HEK293 (cell line): ENCODE measurements around the gene RAET1L.

ENCODE experiments used
- CTCF ChIP-seq: fragments of 450-650 bp; formaldehyde crosslinking; IDR thresholded peaks from 2 replicates; pipeline ENCODE4 v1.5.1; 2016; ENCODE audit warnings: missing biosample characterization, missing genetic modification characterization
- ELK4 ChIP-seq: IDR thresholded peaks from 2 replicates; pipeline ENCODE4 v1.6.1; 2011; ENCODE audit warnings: mild to moderate bottlenecking, low read depth, low read length, borderline replicate concordance
- KLF16 ChIP-seq: fragments of 450-650 bp; formaldehyde crosslinking; IDR thresholded peaks from 2 replicates; pipeline ENCODE4 v1.5.1; 2017; ENCODE audit warnings: missing biosample characterization, missing genetic modification characterization
- MEIS1 ChIP-seq: sonication (generic); formaldehyde crosslinking; IDR thresholded peaks from 2 replicates; pipeline ENCODE4 v1.8.1; 2022; ENCODE audit warnings: missing genetic modification reagents, mild to moderate bottlenecking, borderline replicate concordance
- PBX3 ChIP-seq: sonication (generic); formaldehyde crosslinking; IDR thresholded peaks from 2 replicates; pipeline ENCODE4 v1.8.1; 2022; ENCODE audit warnings: mild to moderate bottlenecking, moderate library complexity, missing genetic modification reagents
- ZBTB49 ChIP-seq: fragments of 450-650 bp; formaldehyde crosslinking; IDR thresholded peaks from 2 replicates; pipeline ENCODE4 v1.5.1; 2016; ENCODE audit warnings: missing biosample characterization, missing genetic modification characterization, low read depth
- ZBTB7A ChIP-seq: fragments of 450-650 bp; formaldehyde crosslinking; IDR thresholded peaks from 2 replicates; pipeline ENCODE4 v1.5.1; 2016; ENCODE audit warnings: low read depth, missing biosample characterization, missing genetic modification characterization
- ZNF248 ChIP-seq: fragments of 450-650 bp; formaldehyde crosslinking; IDR thresholded peaks from 2 replicates; pipeline ENCODE4 v1.5.1; 2017; ENCODE audit warnings: missing biosample characterization, missing genetic modification characterization
- ZNF404 ChIP-seq: fragments of 450-650 bp; formaldehyde crosslinking; IDR thresholded peaks from 2 replicates; pipeline ENCODE4 v1.5.1; 2017; ENCODE audit warnings: missing biosample characterization, missing genetic modification characterization
- ZNF473 ChIP-seq: fragments of 450-650 bp; formaldehyde crosslinking; IDR thresholded peaks from 2 replicates; pipeline ENCODE4 v1.5.1; 2017; ENCODE audit warnings: missing biosample characterization, missing genetic modification characterization
- ZNF600 ChIP-seq: fragments of 450-650 bp; formaldehyde crosslinking; IDR thresholded peaks from 2 replicates; pipeline ENCODE4 v1.5.1; 2016; ENCODE audit warnings: missing biosample characterization, missing genetic modification characterization
- ZNF777 ChIP-seq: fragments of 450-650 bp; formaldehyde crosslinking; IDR thresholded peaks from 2 replicates; pipeline ENCODE4 v1.5.1; 2017; ENCODE audit warnings: missing biosample characterization, missing genetic modification characterization, borderline replicate concordance
- ZNF791 ChIP-seq: fragments of 450-650 bp; formaldehyde crosslinking; IDR thresholded peaks from 2 replicates; pipeline ENCODE4 v1.5.1; 2016; ENCODE audit warnings: missing biosample characterization, missing genetic modification characterization

GRCh38 chr6:150032598-150032997 is 7.3 kb upstream of the RAET1L start:
- TF ChIP-seq PBX3 (no peak), KLF16 (tag by site-specific recombination) (no peak), ZNF473 (no peak), ZNF600 (no peak), ELK4 (no peak), CTCF (no peak), ZNF248 (tag by site-specific recombination) (no peak), ZBTB7A (no peak), ZNF777 (tag by site-specific recombination) (no peak), ZNF791 (no peak), ZNF404 (tag by site-specific recombination) (no peak), ZBTB49 (tag by site-specific recombination) (no peak), MEIS1 (CRISPR knock-in tag) (no peak)
